K562 (cell line): Measurements from ENCODE around the gene ZBTB22. TPM values are rescaled to one million over a fixed set of nuclear protein-coding genes. Genes with fewer than 3 reads are reported as not detected.

ENCODE experiments used
- ADNP ChIP-seq: fragments of 200-800 bp; sonication (Bioruptor generic); IDR thresholded peaks from 2 replicates; pipeline ENCODE4 v1.6.1; 2016; ENCODE audit warnings: missing genetic modification characterization, missing compliant biosample characterization
- CBX5 ChIP-seq: IDR thresholded peaks from 2 replicates; pipeline ENCODE4 v1.6.1; 2014; ENCODE audit warnings: low read depth, borderline replicate concordance
- CREM ChIP-seq: IDR thresholded peaks from 2 replicates; pipeline ENCODE4 v1.6.1; 2014; ENCODE audit warnings: antibody characterized with exemption, low read depth
- E2F1 ChIP-seq: sonication (generic); formaldehyde crosslinking; IDR thresholded peaks from 2 replicates; pipeline ENCODE4 v1.8.1; 2023; ENCODE audit warnings: mild to moderate bottlenecking, missing genetic modification reagents, moderate library complexity
- E2F4 ChIP-seq: sonication (generic); formaldehyde crosslinking; IDR thresholded peaks from 2 replicates; pipeline ENCODE4 v1.8.0; 2022; ENCODE audit warnings: mild to moderate bottlenecking, low read depth, missing genetic modification reagents
- HDAC3 ChIP-seq: fragments of 450-650 bp; IDR thresholded peaks from 2 replicates; pipeline ENCODE4 v1.6.1; 2018; ENCODE audit warnings: borderline replicate concordance, mild to moderate bottlenecking, moderate library complexity; ENCODE audit not compliant: partially characterized antibody
- HIVEP1 ChIP-seq: fragments of 250-450 bp; sonication (Bioruptor Pico); IDR thresholded peaks from 2 replicates; pipeline ENCODE4 v1.4.0; 2020; ENCODE audit warnings: mild to moderate bottlenecking
- HNRNPLL ChIP-seq: fragments of 200-400 bp; formaldehyde crosslinking; IDR thresholded peaks from 2 replicates; pipeline ENCODE4 v1.6.1; 2017; ENCODE audit warnings: low read length, low read depth, mild to moderate bottlenecking; ENCODE audit not compliant: poor library complexity, severe bottlenecking
- IRF2 ChIP-seq: sonication (generic); formaldehyde crosslinking; IDR thresholded peaks from 2 replicates; pipeline ENCODE4 v1.8.1; 2022; ENCODE audit warnings: mild to moderate bottlenecking, missing genetic modification reagents
- MAZ ChIP-seq, 2 experiments: fragments of 450-650 bp in 1 of 2; sonication (generic) in 1 of 2; formaldehyde crosslinking; IDR thresholded peaks in 1 of 2; conservative IDR thresholded peaks in 1 of 2; 2 replicates each; pipeline versions ENCODE4 v1.4.0 to v1.5.0; 2020; ENCODE audit warnings: mild to moderate bottlenecking in 1 of 2, missing genetic modification reagents in 1 of 2
- RBM25 ChIP-seq: fragments of 200-400 bp; formaldehyde crosslinking; IDR thresholded peaks from 2 replicates; pipeline ENCODE4 v1.6.1; 2018; ENCODE audit warnings: low read length, low read depth, moderate library complexity; ENCODE audit not compliant: severe bottlenecking
- RFX7 ChIP-seq: fragments of 250-450 bp; sonication (Bioruptor Pico); IDR thresholded peaks from 2 replicates; pipeline ENCODE4 v1.5.1; 2021; ENCODE audit warnings: mild to moderate bottlenecking
- SIN3A ChIP-seq, 2 experiments: fragments of 150-350 bp in 1 of 2; IDR thresholded peaks; 2 replicates each; pipeline ENCODE4 v1.6.1; 2011 to 2016; ENCODE audit warnings: borderline replicate concordance in 2 of 2, low read depth in 2 of 2, low read length in 2 of 2, mild to moderate bottlenecking in 2 of 2, moderate library complexity in 2 of 2; ENCODE audit not compliant: control insufficient read depth in 1 of 2
- SP2 ChIP-seq: IDR thresholded peaks from 2 replicates; pipeline ENCODE4 v1.6.1; 2011; ENCODE audit warnings: mild to moderate bottlenecking, low read depth, low read length, moderate library complexity; ENCODE audit not compliant: poor library complexity, severe bottlenecking; ENCODE audit errors: extremely low read depth
- ZKSCAN1 ChIP-seq: fragments of 150-350 bp; IDR thresholded peaks from 2 replicates; pipeline ENCODE4 v1.6.1; 2016; ENCODE audit warnings: low read depth, low read length
- ZNF124 ChIP-seq: sonication (generic); formaldehyde crosslinking; IDR thresholded peaks from 2 replicates; pipeline ENCODE4 v1.8.1; 2022; ENCODE audit warnings: missing genetic modification reagents
- ZNF133 ChIP-seq: fragments of 250-450 bp; sonication (Bioruptor Pico); IDR thresholded peaks from 2 replicates; pipeline ENCODE4 v1.4.0; 2020; ENCODE audit warnings: mild to moderate bottlenecking
- ZNF511 ChIP-seq: sonication (generic); formaldehyde crosslinking; IDR thresholded peaks from 2 replicates; pipeline ENCODE4 v1.8.0; 2022; ENCODE audit warnings: mild to moderate bottlenecking, missing genetic modification reagents
- polyA plus RNA-seq, 8 experiments: library from polyadenylated mRNA; depleted of rRNA in 4 of 8; stranded (reverse) in 5 of 8; unstranded in 3 of 8; fragments of >200 nt; fragmentation: Nextera tagmentation in 2 of 8; fragmentation: Illumina TruSeq in 1 of 8; extraction: Ambion mirVana in 2 of 8; extraction: Trizol in 1 of 8; gene quantifications; 2 replicates each; pipeline versions ENCODE4 v1.2.1 to v1.2.3, GENCODE V29; 2011 to 2014; ENCODE audit warnings: inconsistent platforms in 1 of 8, missing spikeins in 1 of 8
- total RNA-seq, 7 experiments: library from RNA; depleted of rRNA in 6 of 7; stranded (reverse); fragments of >200 nt in 6 of 7; fragmentation: Illumina TruSeq in 2 of 7; extraction: Trizol in 2 of 7; gene quantifications; 2 replicates each; pipeline versions ENCODE4 v1.2.1 to v1.2.3, GENCODE V29; 2011 to 2021; ENCODE audit warnings: low replicate concordance in 1 of 7
- TF ChIP-seq, protein P1 (sequence below): sonication (generic); formaldehyde crosslinking; IDR thresholded peaks from 2 replicates; pipeline ENCODE4 v1.8.0; 2023; ENCODE audit warnings: mild to moderate bottlenecking, missing genetic modification reagents
- TF ChIP-seq, protein P2 (sequence below): fragments of 250-450 bp; sonication (Bioruptor Pico); IDR thresholded peaks from 2 replicates; pipeline ENCODE4 v1.8.0; 2021; ENCODE audit warnings: moderate library complexity, mild to moderate bottlenecking, inconsistent platforms

Gene ZBTB22
- total and polyA plus RNA-seq, 9 of the 15 experiments (the other 6 are each of a cell fraction or from before 2014, with no cell fraction given) = 0.21 to 11.9 (median 7.1) TPM

DNA sequence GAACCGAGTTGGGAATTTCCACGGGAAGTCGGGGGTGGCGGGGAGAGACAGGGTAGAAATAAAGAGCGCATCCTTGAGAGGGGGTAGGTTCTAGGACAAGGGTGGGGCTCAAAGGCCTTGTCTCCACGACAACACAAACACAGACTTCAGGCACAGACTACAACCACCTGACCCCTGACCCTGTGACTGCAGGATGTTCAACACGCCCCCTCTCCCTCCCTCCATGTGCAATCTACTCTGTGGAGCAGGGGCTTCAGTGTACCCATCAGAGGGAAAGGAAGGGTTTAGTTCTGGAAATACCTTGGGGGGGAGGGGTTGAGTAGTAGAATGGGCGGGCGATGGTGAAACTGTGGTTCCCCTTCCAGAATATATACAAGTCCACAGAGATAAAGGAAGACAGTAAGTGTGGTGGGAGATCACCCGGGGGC, 3.0 kb downstream of the ZBTB22 start (continued):
- TF ChIP-seq HDAC3 (no peak), E2F1 (0 out of 2 replicates have a peak, but pooled peaks have one; percentile 39), SP2 (no peak), E2F4 (CRISPR knock-in tag) (no peak), ADNP (no peak), ZNF124 (CRISPR knock-in tag) (no peak), ZNF133 (no peak), CREM (peak; percentile 60), SIN3A (IDR thresholded peaks at IDR 0.05; ENCODE audit: borderline replicate concordance in 2 of 2, control insufficient read depth in 1 of 2, low read depth in 2 of 2, low read length in 2 of 2) (no peak; a peak in 2 of 4 replicates), CBX5 (no peak), RFX7 (no peak), ZNF511 (no peak), ZKSCAN1 (no peak), HNRNPLL (no peak), IRF2 (CRISPR knock-in tag) (no peak), HIVEP1 (CRISPR knock-in tag) (no peak), RBM25 (no peak), MAZ (CRISPR knock-in tag; conservative IDR thresholded peaks at IDR 0.05 in 1 of 2, IDR thresholded peaks at IDR 0.05 in 1 of 2) (0 out of 4 replicates have a peak, but pooled peaks of 1 of the 2 experiments have one; percentile 32)
- TF ChIP-seq, protein P1, sequence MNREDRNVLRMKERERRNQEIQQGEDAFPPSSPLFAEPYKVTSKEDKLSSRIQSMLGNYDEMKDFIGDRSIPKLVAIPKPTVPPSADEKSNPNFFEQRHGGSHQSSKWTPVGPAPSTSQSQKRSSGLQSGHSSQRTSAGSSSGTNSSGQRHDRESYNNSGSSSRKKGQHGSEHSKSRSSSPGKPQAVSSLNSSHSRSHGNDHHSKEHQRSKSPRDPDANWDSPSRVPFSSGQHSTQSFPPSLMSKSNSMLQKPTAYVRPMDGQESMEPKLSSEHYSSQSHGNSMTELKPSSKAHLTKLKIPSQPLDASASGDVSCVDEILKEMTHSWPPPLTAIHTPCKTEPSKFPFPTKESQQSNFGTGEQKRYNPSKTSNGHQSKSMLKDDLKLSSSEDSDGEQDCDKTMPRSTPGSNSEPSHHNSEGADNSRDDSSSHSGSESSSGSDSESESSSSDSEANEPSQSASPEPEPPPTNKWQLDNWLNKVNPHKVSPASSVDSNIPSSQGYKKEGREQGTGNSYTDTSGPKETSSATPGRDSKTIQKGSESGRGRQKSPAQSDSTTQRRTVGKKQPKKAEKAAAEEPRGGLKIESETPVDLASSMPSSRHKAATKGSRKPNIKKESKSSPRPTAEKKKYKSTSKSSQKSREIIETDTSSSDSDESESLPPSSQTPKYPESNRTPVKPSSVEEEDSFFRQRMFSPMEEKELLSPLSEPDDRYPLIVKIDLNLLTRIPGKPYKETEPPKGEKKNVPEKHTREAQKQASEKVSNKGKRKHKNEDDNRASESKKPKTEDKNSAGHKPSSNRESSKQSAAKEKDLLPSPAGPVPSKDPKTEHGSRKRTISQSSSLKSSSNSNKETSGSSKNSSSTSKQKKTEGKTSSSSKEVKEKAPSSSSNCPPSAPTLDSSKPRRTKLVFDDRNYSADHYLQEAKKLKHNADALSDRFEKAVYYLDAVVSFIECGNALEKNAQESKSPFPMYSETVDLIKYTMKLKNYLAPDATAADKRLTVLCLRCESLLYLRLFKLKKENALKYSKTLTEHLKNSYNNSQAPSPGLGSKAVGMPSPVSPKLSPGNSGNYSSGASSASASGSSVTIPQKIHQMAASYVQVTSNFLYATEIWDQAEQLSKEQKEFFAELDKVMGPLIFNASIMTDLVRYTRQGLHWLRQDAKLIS (CRISPR knock-in tag) = 0 out of 2 replicates have a peak, but pooled peaks have one; percentile 57
- TF ChIP-seq, protein P2, sequence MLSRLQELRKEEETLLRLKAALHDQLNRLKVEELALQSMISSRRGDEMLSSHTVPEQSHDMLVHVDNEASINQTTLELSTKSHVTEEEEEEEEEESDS = no peak
